ENCODE data around the gene CDC26. TPM values are rescaled to one million over a fixed set of nuclear protein-coding genes. Genes with fewer than 3 reads are reported as not detected.
"Not testable (repeated sequence)": the region's sequence is repeated elsewhere in the genome, so short reads cannot be mapped to it uniquely, and the experiment has no call there.

The CDC26 gene
- total RNA-seq, 2 experiments from 2014 or later: 29.9 to 39.9 TPM

DNA sequence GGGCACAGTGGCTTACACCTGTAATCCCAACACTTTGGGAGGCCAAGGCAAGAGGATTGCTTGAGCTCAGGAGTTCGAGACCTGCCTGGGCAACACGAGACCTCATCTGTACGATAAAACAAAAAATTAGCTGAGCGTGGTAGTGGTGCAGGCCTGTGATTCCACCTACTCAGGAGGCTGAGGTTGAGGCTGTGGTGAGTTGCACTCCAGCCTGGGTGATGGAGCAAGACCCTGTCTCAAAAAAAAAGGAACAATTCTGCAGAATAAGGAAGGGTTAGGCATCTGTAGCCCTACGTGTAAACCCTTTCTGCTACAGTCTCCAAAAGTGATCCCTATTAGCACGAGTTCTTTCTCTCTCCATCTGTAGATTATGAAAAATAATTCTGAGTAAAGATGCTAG, 19.9 kb downstream of the CDC26 start:
- Histone ChIP-seq H4K20me1 (ENCODE audit: insufficient read depth, low read length) (no peaks in the 10 kb centered on the region), H3K9me3 (ENCODE audit: low read length) (no peaks in the 10 kb centered on the region), H3K4me3 (ENCODE audit: low read depth, low read length, poor library complexity, severe bottlenecking) (no peak overlapping the region), H3K79me2 (ENCODE audit: insufficient read depth, low read depth, low read length) (no peaks in the 10 kb centered on the region), H3K9me2 (ENCODE audit: insufficient read depth, low read length) (no peaks in the 10 kb centered on the region), H2AFZ (ENCODE audit: low read length) (no peak overlapping the region), H3K4me2 (ENCODE audit: low read length) (no peak overlapping the region), H3K27ac (ENCODE audit: low read depth, low read length, poor library complexity, severe bottlenecking) (no peak overlapping the region), H3K4me1 (ENCODE audit: insufficient read depth, low read length, poor library complexity, severe bottlenecking) (no peaks in the 10 kb centered on the region), H3K36me3 (ENCODE audit: insufficient read depth, low read length) (peaks cover 20% of the 10 kb centered on the region)
- ChIA-PET CTCF (ENCODE audit: unreplicated experiment) (no interaction called here), POLR2A (no interaction called here)
- no TSS peak for BruUV-seq (replicated peaks)
- TF ChIP-seq, protein P1, sequence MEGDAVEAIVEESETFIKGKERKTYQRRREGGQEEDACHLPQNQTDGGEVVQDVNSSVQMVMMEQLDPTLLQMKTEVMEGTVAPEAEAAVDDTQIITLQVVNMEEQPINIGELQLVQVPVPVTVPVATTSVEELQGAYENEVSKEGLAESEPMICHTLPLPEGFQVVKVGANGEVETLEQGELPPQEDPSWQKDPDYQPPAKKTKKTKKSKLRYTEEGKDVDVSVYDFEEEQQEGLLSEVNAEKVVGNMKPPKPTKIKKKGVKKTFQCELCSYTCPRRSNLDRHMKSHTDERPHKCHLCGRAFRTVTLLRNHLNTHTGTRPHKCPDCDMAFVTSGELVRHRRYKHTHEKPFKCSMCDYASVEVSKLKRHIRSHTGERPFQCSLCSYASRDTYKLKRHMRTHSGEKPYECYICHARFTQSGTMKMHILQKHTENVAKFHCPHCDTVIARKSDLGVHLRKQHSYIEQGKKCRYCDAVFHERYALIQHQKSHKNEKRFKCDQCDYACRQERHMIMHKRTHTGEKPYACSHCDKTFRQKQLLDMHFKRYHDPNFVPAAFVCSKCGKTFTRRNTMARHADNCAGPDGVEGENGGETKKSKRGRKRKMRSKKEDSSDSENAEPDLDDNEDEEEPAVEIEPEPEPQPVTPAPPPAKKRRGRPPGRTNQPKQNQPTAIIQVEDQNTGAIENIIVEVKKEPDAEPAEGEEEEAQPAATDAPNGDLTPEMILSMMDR (conservative IDR thresholded peaks at IDR 0.05; ENCODE audit: low read length): no peak
- TF ChIP-seq EZH2phosphoT487 (IDR thresholded peaks at IDR 0.05; ENCODE audit: borderline replicate concordance, low read depth, low read length): no peak
- no peak for DNase-seq (ENCODE audit: low spot score)
- intact Hi-C loops (cut with micrococcal nuclease; ENCODE audit: unreplicated experiment): no loop called here

DNA sequence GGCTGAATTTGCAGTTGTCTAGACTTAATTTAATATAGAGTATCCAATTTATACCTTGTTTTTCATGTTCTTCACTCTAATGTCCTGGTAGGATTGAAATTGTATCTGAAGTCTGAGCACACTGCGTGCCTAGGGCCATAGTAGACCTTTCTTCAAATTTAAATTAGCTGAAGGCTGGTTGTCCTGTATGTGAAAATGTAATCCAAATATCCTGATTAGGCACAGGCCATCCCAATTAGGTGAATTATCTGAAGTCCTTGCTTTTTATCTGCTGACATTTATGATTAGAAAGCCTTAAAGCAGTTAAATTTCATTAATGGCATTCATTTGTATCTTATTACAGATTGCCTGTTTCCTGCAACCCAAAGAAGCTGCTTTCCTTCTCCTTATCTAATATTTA, 20.4 kb downstream of the CDC26 start:
- CTCF ChIA-PET (ENCODE audit: unreplicated experiment): no interaction called here
- DNase-seq (ENCODE audit: low spot score): no peak
- POLR2A ChIA-PET: interaction anchor here (0.9 to 1.1 kb wide), 2 partner anchors 10 to 11 kb away, joined by 3 to 4 read pairs; no protein-coding TSS in a partner anchor
- no peaks in the 10 kb centered on the region for H3K9me2 ChIP-seq (ENCODE audit: insufficient read depth, low read length)
- no peak overlapping the region for H3K4me2 ChIP-seq (ENCODE audit: low read length)
- TF ChIP-seq, protein P1 (conservative IDR thresholded peaks at IDR 0.05; ENCODE audit: low read length): no peak
- no peak for TF ChIP-seq EZH2phosphoT487 (IDR thresholded peaks at IDR 0.05; ENCODE audit: borderline replicate concordance, low read depth, low read length)
- H3K4me1 ChIP-seq (ENCODE audit: insufficient read depth, low read length, poor library complexity, severe bottlenecking): no peaks in the 10 kb centered on the region
- BruUV-seq (replicated peaks): no TSS peak
- H3K4me3 ChIP-seq (ENCODE audit: low read depth, low read length, poor library complexity, severe bottlenecking): no peak overlapping the region
- peaks cover 16% of the 10 kb centered on the region for H3K36me3 ChIP-seq (ENCODE audit: insufficient read depth, low read length)
- H4K20me1 ChIP-seq (ENCODE audit: insufficient read depth, low read length): no peaks in the 10 kb centered on the region
- no peak overlapping the region for H3K27ac ChIP-seq (ENCODE audit: low read depth, low read length, poor library complexity, severe bottlenecking)
- no peak overlapping the region for H2AFZ ChIP-seq (ENCODE audit: low read length)
- intact Hi-C loops (cut with micrococcal nuclease; ENCODE audit: unreplicated experiment): no loop called here
- H3K79me2 ChIP-seq (ENCODE audit: insufficient read depth, low read depth, low read length): no peaks in the 10 kb centered on the region
- no peaks in the 10 kb centered on the region for H3K9me3 ChIP-seq (ENCODE audit: low read length)

DNA sequence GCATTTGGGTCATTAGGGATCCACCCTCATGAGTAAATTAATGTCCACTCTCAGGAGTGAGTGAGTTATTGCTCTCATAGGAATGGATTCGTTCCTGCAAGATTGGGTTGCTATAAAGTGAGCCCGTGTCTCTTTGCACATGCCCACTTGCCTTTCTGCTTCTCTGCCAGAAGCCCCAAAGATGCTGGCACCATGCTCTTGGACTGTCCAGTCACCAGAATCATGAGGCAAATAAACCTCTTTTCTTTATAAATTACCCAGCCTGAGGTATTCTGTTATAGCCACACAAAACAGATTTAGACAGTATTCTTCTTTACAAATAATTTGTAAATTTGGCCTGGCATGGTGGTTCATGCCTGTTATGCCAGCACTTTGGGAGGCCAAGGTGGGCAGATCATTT, 24.6 kb downstream of the CDC26 start:
- intact Hi-C loops (cut with micrococcal nuclease; ENCODE audit: unreplicated experiment): no loop called here
- Histone ChIP-seq H3K4me3 (ENCODE audit: low read depth, low read length, poor library complexity, severe bottlenecking) (no peak overlapping the region), H3K4me1 (ENCODE audit: insufficient read depth, low read length, poor library complexity, severe bottlenecking) (peaks cover 16% of the 10 kb centered on the region), H3K4me2 (ENCODE audit: low read length) (no peak overlapping the region), H3K36me3 (ENCODE audit: insufficient read depth, low read length) (no peaks in the 10 kb centered on the region), H2AFZ (ENCODE audit: low read length) (no peak overlapping the region), H3K9me2 (ENCODE audit: insufficient read depth, low read length) (no peaks in the 10 kb centered on the region), H3K9me3 (ENCODE audit: low read length) (no peaks in the 10 kb centered on the region), H3K79me2 (ENCODE audit: insufficient read depth, low read depth, low read length) (no peaks in the 10 kb centered on the region), H4K20me1 (ENCODE audit: insufficient read depth, low read length) (no peaks in the 10 kb centered on the region), H3K27ac (ENCODE audit: low read depth, low read length, poor library complexity, severe bottlenecking) (no peak overlapping the region)
- CTCF ChIA-PET (ENCODE audit: unreplicated experiment): no interaction called here
- no TSS peak for BruUV-seq (replicated peaks)
- no peak for DNase-seq (ENCODE audit: low spot score)
- TF ChIP-seq, protein P1 (conservative IDR thresholded peaks at IDR 0.05; ENCODE audit: low read length): no peak
- no peak for TF ChIP-seq EZH2phosphoT487 (IDR thresholded peaks at IDR 0.05; ENCODE audit: borderline replicate concordance, low read depth, low read length)
- POLR2A ChIA-PET: no interaction called here

DNA sequence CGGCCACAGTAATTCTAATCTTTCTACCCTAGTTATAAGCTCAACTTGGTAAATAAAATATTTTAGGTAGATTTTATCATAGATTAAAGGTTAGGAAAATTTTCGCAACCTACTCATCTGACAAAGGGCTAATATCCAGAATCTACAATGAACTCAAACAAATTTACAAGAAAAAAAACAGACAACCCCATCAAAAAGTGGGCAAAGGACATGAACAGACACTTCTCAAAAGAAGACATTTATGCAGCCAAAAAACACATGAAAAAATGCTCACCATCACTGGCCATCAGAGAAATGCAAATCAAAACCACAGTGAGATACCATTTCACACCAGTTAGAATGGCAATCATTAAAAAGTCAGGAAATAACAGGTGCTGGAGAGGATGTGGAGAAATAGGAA, 25.7 kb downstream of the CDC26 start:
- peaks cover 19% of the 10 kb centered on the region for H3K4me1 ChIP-seq (ENCODE audit: insufficient read depth, low read length, poor library complexity, severe bottlenecking)
- H3K4me2 ChIP-seq (ENCODE audit: low read length); H2AFZ ChIP-seq (ENCODE audit: low read length); DNase-seq (ENCODE audit: low spot score); H3K9me2 ChIP-seq (ENCODE audit: insufficient read depth, low read length); intact Hi-C loops (cut with micrococcal nuclease; ENCODE audit: unreplicated experiment); H4K20me1 ChIP-seq (ENCODE audit: insufficient read depth, low read length); H3K79me2 ChIP-seq (ENCODE audit: insufficient read depth, low read depth, low read length); H3K9me3 ChIP-seq (ENCODE audit: low read length); H3K36me3 ChIP-seq (ENCODE audit: insufficient read depth, low read length); CTCF ChIA-PET (ENCODE audit: unreplicated experiment); H3K27ac ChIP-seq (ENCODE audit: low read depth, low read length, poor library complexity, severe bottlenecking); BruUV-seq (replicated peaks); H3K4me3 ChIP-seq (ENCODE audit: low read depth, low read length, poor library complexity, severe bottlenecking): not testable (repeated sequence)
- POLR2A ChIA-PET: interaction anchor here (2.1 kb wide), 1 partner anchor 28 kb away, joined by 10 read pairs; the partner anchor contains the start of genes FKBP15 and SLC31A1

All from OCI-LY7 (cell line).